ENCODE measurements around the gene MRTFB. TPM values are rescaled to one million over a fixed set of nuclear protein-coding genes. Genes with fewer than 3 reads are reported as not detected.
A peak's percentile ranks its signal among the peaks of the same experiment; 100 is the strongest.

MRTFB gene
- total and polyA plus RNA-seq, 2 donors (not counting 1 experiment from before 2014, with no cell fraction given), result 8.8 to 9.8 TPM

- H3K4me2 ChIP-seq (ENCODE audit: extremely low read depth, insufficient read depth, low read length), result no peak overlapping the region
- H3K27ac ChIP-seq (ENCODE audit: insufficient read depth, low read length), result no peak overlapping the region
- no peaks in the 10 kb centered on the region for H3K36me3 ChIP-seq (ENCODE audit: control insufficient read depth, insufficient read depth, low read length)
- DNase-seq (ENCODE audit: low read depth in 2 of 2), result no peak
- H3K9ac ChIP-seq (ENCODE audit: insufficient read depth, low read length), result no peak overlapping the region
- no peak overlapping the region for H3K4me3 ChIP-seq (replicated peaks in 1 of 4; ENCODE audit: control extremely low read depth in 1 of 4, insufficient read depth in 1 of 4, low read depth in 3 of 4, low read length in 4 of 4)
- H3K9me3 ChIP-seq (ENCODE audit: control insufficient read depth, insufficient read depth, low read depth, low read length), result no peaks in the 10 kb centered on the region
- H4K20me1 ChIP-seq (ENCODE audit: control insufficient read depth, extremely low read depth, insufficient read depth, low read length), result no peaks in the 10 kb centered on the region
- H3K4me1 ChIP-seq (ENCODE audit: control insufficient read depth, extremely low read depth, insufficient read depth, low read length), result no peaks in the 10 kb centered on the region
- no peaks in the 10 kb centered on the region for H3K27me3 ChIP-seq (ENCODE audit: control insufficient read depth, insufficient read depth, low read length)
- no peak for TF ChIP-seq CTCF (conservative IDR thresholded peaks at IDR 0.05 in 1 of 2, IDR thresholded peaks at IDR 0.05 in 1 of 2; ENCODE audit: low read depth in 1 of 2, low read length in 2 of 2)
- no peak for TF ChIP-seq EZH2 (IDR thresholded peaks at IDR 0.05; ENCODE audit: low read length, missing control alignments)
- no peak overlapping the region for H2AFZ ChIP-seq (ENCODE audit: low read length)
- H3K79me2 ChIP-seq (ENCODE audit: control insufficient read depth, insufficient read depth, low read length), result no peaks in the 10 kb centered on the region
Observed at GRCh38 chr16:14051103-14051729, 19.9 kb upstream of the MRTFB start.

- Histone ChIP-seq H3K4me3 (replicated peaks in 1 of 4; ENCODE audit: control extremely low read depth in 1 of 4, insufficient read depth in 1 of 4, low read depth in 3 of 4, low read length in 4 of 4) (no peak overlapping the region), H3K36me3 (ENCODE audit: control insufficient read depth, insufficient read depth, low read length) (no peaks in the 10 kb centered on the region), H3K27me3 (ENCODE audit: control insufficient read depth, insufficient read depth, low read length) (no peaks in the 10 kb centered on the region), H3K79me2 (ENCODE audit: control insufficient read depth, insufficient read depth, low read length) (no peaks in the 10 kb centered on the region), H2AFZ (ENCODE audit: low read length) (no peak overlapping the region), H3K9me3 (ENCODE audit: control insufficient read depth, insufficient read depth, low read depth, low read length) (no peaks in the 10 kb centered on the region), H4K20me1 (ENCODE audit: control insufficient read depth, extremely low read depth, insufficient read depth, low read length) (no peaks in the 10 kb centered on the region), H3K27ac (ENCODE audit: insufficient read depth, low read length) (no peak overlapping the region), H3K4me2 (ENCODE audit: extremely low read depth, insufficient read depth, low read length) (no peak overlapping the region), H3K9ac (ENCODE audit: insufficient read depth, low read length) (no peak overlapping the region), H3K4me1 (ENCODE audit: control insufficient read depth, extremely low read depth, insufficient read depth, low read length) (no peaks in the 10 kb centered on the region)
- peak; percentile 41 to 77 for DNase-seq (ENCODE audit: low read depth in 2 of 2)
- no peak for TF ChIP-seq EZH2 (IDR thresholded peaks at IDR 0.05; ENCODE audit: low read length, missing control alignments)
- TF ChIP-seq CTCF (conservative IDR thresholded peaks at IDR 0.05 in 1 of 2, IDR thresholded peaks at IDR 0.05 in 1 of 2; ENCODE audit: low read depth in 1 of 2, low read length in 2 of 2), result no peak
Observed at GRCh38 chr16:14056970-14057369, 14.1 kb upstream of the MRTFB start.

- H3K9ac ChIP-seq (ENCODE audit: insufficient read depth, low read length), result no peak overlapping the region
- no peaks in the 10 kb centered on the region for H3K79me2 ChIP-seq (ENCODE audit: control insufficient read depth, insufficient read depth, low read length)
- H3K27me3 ChIP-seq (ENCODE audit: control insufficient read depth, insufficient read depth, low read length), result no peaks in the 10 kb centered on the region
- H3K27ac ChIP-seq (ENCODE audit: insufficient read depth, low read length), result no peak overlapping the region
- no peaks in the 10 kb centered on the region for H4K20me1 ChIP-seq (ENCODE audit: control insufficient read depth, extremely low read depth, insufficient read depth, low read length)
- no peak overlapping the region for H2AFZ ChIP-seq (ENCODE audit: low read length)
- H3K36me3 ChIP-seq (ENCODE audit: control insufficient read depth, insufficient read depth, low read length), result no peaks in the 10 kb centered on the region
- H3K9me3 ChIP-seq (ENCODE audit: control insufficient read depth, insufficient read depth, low read depth, low read length), result no peaks in the 10 kb centered on the region
- H3K4me3 ChIP-seq (replicated peaks in 1 of 4; ENCODE audit: control extremely low read depth in 1 of 4, insufficient read depth in 1 of 4, low read depth in 3 of 4, low read length in 4 of 4), result no peak overlapping the region
- no peak overlapping the region for H3K4me2 ChIP-seq (ENCODE audit: extremely low read depth, insufficient read depth, low read length)
- DNase-seq (ENCODE audit: low read depth in 2 of 2), result peak in 1 of 2 donors; percentile 75
- TF ChIP-seq CTCF (conservative IDR thresholded peaks at IDR 0.05 in 1 of 2, IDR thresholded peaks at IDR 0.05 in 1 of 2; ENCODE audit: low read depth in 1 of 2, low read length in 2 of 2) (no peak), EZH2 (IDR thresholded peaks at IDR 0.05; ENCODE audit: low read length, missing control alignments) (no peak)
- H3K4me1 ChIP-seq (ENCODE audit: control insufficient read depth, extremely low read depth, insufficient read depth, low read length), result no peaks in the 10 kb centered on the region
Observed at GRCh38 chr16:14057878-14058382, 13.2 kb upstream of the MRTFB start.

Measured in fibroblast of lung (primary cell).